Epithelial cell of proximal tubule (primary cell): ENCODE results near the gene PLXNA4. TPM values are rescaled to one million over a fixed set of nuclear protein-coding genes. Genes with fewer than 3 reads are reported as not detected.

ENCODE experiments used
- DNase-seq: peaks from one replicate; pipeline ENCODE4 v3.0.0-alpha.2; 2011; ENCODE audit warnings: low read depth
- H3K4me3 ChIP-seq: 2 replicates; pipeline ENCODE4 v1.5.1; 2011; ENCODE audit warnings: low read depth, mild to moderate bottlenecking, low read length
- total RNA-seq: library from RNA; depleted of rRNA; stranded (reverse); fragments of >200 nt; gene quantifications from 2 replicates; pipeline ENCODE4 v1.2.3, GENCODE V29; 2015
- TF ChIP-seq, protein P1 (sequence below): conservative IDR thresholded peaks from 2 replicates; pipeline ENCODE4 v1.5.1; 2012; ENCODE audit warnings: low read depth, mild to moderate bottlenecking, low read length

PLXNA4 gene
- total RNA-seq, 1 donor from 2014 or later, result not detected

DNA sequence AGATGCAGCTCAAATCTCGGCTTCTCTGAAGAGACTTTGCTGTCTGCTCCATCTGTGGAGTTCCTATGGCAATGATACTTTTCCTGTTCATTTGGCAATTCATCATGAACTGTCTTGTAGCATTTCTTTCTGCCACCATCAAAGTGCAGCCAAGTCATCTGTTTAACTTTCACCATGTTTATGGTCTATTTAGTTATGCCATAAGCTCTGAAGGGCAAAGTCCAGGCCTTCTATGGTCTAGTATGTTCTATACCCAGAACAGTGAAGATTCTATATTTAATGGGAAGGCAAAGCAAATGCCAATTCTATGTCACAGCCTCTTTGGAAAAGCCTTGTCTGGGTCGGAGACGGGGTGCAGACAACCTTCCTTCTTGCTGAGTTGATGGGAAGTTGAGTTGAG, 472.6 kb downstream of the PLXNA4 start:
- DNase-seq, result no peak
- H3K4me3 ChIP-seq, result no peak overlapping the region
- TF ChIP-seq, protein P1, sequence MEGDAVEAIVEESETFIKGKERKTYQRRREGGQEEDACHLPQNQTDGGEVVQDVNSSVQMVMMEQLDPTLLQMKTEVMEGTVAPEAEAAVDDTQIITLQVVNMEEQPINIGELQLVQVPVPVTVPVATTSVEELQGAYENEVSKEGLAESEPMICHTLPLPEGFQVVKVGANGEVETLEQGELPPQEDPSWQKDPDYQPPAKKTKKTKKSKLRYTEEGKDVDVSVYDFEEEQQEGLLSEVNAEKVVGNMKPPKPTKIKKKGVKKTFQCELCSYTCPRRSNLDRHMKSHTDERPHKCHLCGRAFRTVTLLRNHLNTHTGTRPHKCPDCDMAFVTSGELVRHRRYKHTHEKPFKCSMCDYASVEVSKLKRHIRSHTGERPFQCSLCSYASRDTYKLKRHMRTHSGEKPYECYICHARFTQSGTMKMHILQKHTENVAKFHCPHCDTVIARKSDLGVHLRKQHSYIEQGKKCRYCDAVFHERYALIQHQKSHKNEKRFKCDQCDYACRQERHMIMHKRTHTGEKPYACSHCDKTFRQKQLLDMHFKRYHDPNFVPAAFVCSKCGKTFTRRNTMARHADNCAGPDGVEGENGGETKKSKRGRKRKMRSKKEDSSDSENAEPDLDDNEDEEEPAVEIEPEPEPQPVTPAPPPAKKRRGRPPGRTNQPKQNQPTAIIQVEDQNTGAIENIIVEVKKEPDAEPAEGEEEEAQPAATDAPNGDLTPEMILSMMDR, result no peak

DNA sequence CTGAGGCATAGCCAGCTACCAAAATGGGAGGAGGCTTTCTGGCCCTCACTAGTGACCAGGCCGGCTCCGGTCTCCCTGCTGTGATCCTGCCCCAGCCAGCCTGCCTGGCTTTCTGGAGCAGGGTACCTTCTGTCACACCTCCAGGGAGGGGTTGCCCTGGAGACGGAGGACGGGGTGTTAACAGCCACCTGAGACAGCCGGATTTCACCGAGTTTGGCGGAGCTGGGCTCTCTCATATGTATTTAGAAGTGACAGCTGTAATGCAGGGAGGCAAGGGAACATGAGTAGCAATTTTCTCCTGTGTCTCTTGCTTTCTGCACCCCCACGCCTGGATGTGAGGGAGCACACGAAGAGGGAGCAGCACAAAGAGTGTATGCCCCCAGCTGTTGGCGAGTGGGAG, 473.3 kb downstream of the PLXNA4 start:
- no peak overlapping the region for H3K4me3 ChIP-seq
- TF ChIP-seq, protein P1, result no peak
- no peak for DNase-seq

DNA sequence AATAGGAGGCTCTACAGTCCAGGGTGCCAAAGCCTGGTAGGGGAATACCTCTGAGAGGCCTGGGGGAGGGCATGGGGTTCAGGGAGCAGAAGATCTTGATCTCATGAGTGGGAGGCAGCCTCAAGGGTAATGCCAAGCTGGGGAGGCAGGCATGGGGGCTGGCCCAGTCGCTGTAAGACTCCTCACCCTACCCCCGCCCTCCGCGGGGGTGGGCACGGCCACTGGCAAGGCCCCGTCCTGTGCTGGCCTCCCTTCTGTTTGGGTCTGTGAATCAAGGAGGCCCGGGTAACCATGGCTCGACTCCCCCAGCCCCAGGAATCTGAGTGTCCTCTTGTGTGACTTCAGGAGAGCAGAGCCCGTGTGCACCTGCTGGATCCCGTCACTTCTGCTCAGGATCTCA, 473.9 kb downstream of the PLXNA4 start:
- DNase-seq, result no peak
- TF ChIP-seq, protein P1, result no peak

DNA sequence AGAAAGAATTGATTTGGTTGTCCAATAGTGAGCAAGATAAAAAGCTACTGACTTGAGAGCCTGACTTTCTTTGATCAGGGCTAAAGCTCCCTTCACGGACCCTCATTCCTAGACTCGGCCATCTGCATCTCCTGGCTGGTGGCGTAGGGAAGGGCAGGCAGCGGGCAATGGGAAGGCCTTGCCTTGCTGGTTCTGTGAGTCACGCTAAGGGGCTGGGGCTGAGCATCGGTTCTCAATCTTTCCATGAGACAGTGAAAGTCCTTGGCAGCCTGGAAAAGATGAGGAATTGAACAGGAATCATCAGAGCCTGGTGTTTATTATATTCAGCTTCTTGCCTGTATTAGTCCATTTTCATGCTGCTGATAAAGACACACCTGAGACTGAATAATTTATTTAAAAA, 475.3 kb downstream of the PLXNA4 start:
- H3K4me3 ChIP-seq, result no peak overlapping the region
- TF ChIP-seq, protein P1, result no peak
- no peak for DNase-seq

More for the DNA sequence above, 473.9 kb downstream of the PLXNA4 start:
- H3K4me3 ChIP-seq, result no peak overlapping the region

DNA sequence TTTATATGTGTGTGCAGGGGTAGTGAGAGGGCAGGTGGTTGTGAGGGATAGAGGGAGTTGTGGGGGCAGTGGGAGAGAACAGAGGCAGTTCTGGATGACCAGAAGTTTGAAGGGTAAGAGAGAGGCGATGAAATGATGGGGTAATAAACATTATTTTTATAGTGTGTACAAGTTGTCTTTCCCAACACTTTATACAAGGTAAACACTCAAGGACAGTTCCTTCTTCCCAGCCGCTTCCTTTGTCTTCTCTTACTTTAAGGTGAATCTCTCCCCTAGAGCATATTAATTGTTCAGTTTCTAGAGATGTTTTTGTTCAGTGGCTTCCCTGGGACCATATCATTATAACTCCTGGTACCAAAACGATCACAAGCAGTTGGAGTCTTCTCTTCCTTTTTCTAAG, 475.8 kb downstream of the PLXNA4 start:
- H3K4me3 ChIP-seq, result no peak overlapping the region
- TF ChIP-seq, protein P1, result no peak
- no peak for DNase-seq

DNA sequence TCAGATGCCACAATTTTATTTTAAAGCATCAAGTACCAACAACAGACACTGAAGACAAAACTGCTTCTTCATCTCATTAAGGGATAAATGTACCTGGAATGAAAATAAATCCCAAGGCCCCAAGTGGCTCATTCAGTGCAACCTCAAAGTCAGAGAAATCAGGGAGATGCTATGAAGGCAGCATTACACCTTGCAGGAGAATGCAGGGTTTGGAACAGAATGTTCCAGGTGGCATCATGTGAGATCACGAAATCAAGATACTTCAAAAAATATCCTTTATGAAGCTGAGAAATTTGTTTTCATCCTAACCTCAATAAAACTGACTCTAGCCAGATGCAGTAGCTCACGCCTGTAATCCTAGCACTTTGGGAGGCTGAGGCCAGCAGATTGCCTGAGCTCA, 477.1 kb downstream of the PLXNA4 start:
- no peak overlapping the region for H3K4me3 ChIP-seq
- DNase-seq, result no peak
- TF ChIP-seq, protein P1, result no peak

DNA sequence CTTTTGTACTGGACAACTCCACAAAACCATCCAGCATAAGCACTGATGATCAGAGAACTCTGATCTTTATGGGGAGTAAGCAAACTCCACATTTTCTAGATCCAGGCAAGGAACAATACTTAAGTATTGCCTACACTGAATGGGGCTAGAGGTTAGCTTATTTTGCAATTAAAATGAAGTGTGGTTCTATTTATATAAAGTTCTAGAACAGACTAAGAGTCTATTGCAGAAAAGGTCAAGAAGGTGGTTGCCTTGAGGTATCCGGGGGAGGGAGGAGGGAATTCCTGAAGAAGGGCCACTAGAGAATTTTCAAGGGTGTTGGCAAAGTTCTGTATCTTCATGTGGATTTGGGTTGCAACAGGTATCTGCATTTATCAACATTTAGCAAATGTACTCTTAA, 477.9 kb downstream of the PLXNA4 start:
- TF ChIP-seq, protein P1, result no peak
- DNase-seq, result no peak
- H3K4me3 ChIP-seq, result no peak overlapping the region
